Stimulated activated CD4-positive, alpha-beta T cell treated with anti-CD3 and anti-CD28 coated beads, Interleukin-4, amount 100 ng/mL, for 1 hour (primary cell): ENCODE measurements around the gene SPAG9.
"Not testable (repeated sequence)": the region's sequence is repeated elsewhere in the genome, so short reads cannot be mapped to it uniquely, and the experiment has no call there.

ENCODE experiments used
- DNase-seq: peaks from one replicate; pipeline ENCODE4 v3.0.0-alpha.2; 2020

The SPAG9 gene

DNA sequence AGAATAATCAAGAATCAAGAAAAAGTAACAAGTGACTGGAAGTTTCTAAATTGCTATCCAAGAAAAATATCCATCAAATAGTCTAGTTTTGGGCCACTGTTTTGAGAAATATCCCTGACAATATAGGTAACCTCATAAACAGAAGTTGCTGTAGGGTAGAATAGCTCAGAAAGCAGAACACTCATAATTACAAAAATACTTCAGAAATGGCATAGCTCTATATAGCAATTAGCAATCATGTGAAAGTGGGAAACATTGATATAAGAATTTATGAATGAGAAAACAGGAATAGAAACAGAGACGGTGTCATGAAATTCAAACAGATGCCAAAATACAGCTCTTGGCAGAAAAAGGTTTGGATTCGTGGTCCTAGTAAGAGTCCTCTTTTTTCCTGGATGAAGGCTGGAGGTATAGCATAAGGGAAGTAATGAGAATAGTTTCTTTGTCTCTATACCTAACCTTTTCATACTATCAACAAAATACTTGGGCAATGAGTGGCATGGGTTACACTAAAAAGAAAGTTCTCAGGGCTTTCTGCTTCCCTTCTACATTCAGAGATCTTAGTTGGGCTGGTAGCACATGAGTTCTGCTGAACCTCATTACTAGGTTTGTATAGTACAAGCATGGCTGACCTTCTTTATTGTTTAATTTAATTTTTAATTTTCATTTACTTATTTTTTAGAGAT, 33.5 kb downstream of the SPAG9 start:
- DNase-seq = no peak

DNA sequence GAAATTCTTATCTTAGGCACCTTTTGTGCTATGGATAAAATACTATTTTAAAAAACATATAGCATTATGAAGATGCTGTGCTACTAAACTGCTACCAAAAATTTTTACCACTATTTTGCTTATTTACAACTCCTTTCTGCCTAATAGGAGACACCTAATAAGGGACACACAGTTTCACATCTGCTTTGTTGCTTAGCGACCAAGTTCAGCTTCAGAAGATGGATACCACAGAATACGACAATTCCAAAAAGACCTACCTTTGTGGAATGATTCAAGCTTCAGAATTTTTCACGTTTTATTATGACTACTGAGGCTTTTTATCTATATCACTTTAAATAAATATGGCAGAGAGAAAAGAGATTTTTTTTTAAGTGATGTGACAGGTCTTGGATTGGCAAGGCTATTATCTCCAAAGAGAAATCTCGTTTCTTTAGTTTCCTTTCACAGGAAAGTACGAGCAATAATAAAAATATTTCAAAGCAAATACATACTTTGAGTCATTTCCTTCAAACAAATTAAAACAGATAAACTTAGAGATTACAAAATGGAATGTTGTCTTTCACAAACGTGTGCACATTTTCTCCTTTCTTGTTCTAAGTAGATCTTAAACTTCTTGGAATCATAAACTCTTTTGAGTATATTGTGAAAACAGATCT, 35.4 kb downstream of the SPAG9 start:
- no peak for DNase-seq

DNA sequence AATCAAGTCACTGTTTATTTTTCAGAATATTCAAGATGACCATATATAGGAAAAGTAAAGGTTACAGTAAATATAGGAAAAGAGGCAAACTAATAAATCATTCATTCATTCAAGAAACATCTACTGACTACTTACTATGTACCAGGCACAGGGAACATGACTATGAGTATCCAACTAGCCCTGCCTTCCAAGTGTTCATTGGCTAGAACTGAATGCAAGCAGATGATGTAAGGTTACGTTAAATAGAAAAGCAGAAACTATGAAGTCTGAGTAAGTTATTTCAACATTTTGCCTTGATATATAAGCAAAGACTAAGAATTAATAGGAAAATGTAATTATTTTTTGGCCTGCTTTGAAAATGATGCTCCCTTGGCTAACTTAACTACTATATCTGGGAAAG, 36.7 kb downstream of the SPAG9 start:
- DNase-seq = no peak

DNA sequence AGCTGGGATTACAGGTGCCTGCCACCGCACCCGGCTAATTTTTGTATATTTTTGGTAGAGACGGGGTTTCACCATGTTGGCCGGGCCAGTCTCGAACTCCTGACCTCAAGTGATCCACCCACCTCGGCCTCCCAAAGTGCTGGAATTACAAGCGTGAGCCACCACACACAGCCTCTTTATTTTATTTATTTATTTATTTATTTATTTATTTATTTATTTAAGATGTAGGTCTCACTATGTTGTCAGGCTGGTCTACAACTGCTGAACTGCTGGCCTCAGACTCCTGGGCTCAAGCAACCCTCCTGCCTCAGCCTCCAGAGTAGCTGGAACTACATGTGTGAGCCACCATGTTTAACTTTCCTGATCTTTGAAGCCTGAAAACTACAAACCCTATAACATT, 37.3 kb downstream of the SPAG9 start:
- not testable (repeated sequence) for DNase-seq

- DNase-seq = no peak
Observed at GRCh38 chr17:51079049-51079448, 41.6 kb downstream of the SPAG9 start.

GRCh38 chr17:51078009-51078592, 42.6 kb downstream of the SPAG9 start:
- DNase-seq = no peak

DNA sequence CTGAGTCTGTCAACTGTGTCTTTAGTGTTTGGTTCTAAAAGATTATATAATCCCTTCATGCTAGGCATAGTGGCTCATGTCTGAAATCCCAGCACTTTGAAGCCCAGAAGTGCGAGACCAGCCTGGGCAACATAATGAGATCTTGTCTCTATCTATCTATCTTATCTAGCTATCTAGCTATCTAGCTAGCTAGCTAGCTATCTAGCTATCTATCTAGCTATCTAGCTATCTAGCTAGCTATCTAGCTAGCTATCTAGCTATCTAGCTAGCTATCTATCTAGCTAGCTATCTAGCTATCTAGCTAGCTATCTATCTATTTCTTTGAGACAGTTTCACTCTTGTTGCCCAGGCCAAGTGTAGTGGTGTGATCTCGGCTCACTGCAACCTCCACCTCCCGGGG, 43.8 kb downstream of the SPAG9 start:
- DNase-seq = no peak

DNA sequence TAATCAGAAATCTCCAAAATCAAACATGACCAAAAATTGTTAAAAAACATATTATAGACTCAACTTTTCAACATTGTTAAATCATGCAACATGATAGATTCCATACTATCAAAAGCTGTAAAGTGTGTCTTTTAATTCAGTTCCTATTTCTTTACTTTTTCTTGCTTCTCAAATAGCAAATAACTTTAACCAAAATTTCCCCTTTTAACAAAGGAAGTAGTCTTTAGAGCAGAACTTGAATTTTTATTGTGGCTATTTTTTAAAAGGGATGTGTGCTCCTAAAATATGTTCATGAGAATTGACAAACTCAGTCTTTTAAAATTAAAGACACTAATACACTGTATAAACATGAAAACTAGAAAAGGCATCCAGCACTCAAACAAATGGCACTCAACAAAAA, 49.1 kb downstream of the SPAG9 start:
- no peak for DNase-seq

GRCh38 chr17:51065466-51065865, 55.2 kb downstream of the SPAG9 start:
- DNase-seq = no peak

DNA sequence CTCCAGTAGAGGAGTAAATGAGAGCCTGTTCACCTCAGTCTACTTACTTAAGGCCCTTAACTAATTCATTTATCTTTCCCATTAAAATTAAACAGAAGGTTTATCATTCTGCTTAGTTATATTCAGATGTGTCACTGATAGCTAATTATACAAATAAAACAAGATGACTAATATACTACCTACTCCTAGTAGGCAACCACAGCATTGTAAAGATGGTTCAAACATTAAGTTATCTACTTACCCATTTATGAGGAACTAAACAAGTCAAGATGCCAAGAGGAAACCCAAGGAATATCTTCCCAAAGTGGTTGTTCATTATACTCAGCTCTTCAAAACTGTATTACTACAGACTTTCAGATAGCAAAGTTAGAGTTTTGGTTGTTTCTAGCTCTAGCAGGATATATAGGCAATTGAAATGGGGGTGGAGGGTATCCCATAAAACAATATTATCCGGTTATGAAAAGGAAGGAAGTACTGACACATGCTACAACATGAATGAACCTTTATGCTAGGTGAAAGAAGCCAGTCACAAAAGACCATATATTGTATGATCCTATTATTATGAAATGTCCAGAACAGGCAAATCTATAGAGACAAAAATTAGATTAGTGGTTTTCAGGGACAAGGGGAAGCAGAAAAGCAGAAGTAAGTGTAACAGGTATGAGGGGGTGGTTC, 56.5 kb downstream of the SPAG9 start:
- no peak for DNase-seq

- DNase-seq = no peak
Observed at GRCh38 chr17:51060396-51060795, 60.3 kb downstream of the SPAG9 start.

GRCh38 chr17:51059781-51060180, 60.9 kb downstream of the SPAG9 start:
- DNase-seq = no peak

DNA sequence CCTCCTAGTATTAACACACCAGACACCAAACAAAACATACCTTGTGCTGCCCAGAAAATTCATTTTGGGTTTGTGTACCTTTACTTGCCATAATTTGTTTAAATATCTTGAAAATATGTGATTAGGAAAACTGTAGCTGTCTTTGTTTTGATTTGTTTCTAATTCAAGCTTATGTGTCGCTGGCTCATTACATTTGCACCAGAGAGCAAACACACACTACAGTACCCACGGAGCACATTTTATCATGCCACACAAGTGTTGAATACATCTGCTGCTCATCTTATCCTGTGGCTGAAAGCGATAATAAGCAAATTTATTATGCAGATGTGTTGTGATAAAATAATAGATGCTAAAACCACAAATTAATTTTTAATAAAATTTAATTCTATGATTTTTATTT, 63.1 kb downstream of the SPAG9 start:
- no peak for DNase-seq

DNA sequence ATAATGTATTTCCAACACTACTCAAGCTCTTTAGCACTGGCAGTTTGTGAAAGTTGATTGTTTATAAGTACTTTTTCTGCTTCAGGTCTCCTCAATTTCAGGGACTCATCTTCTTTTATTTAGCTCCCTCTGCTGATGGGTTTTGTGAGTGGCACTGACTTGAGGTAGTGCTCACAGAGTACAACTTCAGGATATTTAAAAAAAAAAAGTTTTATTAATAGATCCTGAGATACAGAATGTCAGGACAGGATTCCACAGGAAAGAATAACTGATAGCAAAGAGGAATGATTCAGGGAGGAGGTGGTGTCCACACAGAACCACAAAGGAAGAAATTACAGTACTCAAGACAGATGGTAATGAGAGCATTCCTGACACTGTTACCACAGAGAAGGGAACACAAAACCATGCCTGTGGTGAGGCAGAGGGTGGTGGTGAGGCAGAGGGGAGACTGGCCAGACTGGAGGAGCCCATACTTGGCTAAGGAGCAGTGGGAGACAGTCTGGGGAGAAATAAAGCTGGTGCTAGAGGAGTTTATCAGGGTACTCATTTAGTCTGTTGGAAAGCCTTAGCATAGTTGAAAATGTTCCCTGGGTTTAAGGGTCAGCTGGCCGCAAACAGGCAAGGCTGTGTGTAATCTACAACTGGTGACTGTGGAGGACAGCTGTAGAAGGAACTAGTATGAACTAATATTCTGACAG, 63.7 kb downstream of the SPAG9 start:
- DNase-seq = no peak

DNA sequence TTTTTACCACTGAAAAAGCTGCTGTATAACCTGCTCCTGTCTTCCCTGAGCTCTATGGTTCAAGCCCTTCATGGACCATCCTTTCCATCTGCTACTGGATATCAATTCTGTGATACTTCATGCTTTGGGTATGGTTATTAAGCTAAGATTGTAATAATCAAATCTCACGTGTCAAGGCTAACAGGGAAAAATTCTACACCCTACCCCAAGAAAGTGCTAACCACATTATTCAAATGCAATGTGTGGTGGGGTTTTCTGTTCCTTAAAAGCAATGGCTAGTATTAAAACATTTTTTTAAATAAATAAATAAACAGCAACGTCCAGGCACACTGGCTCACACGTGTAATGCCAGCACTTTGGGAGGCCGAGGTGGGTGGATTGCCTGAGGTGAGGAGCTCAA, 65.9 kb downstream of the SPAG9 start:
- no peak for DNase-seq

DNA sequence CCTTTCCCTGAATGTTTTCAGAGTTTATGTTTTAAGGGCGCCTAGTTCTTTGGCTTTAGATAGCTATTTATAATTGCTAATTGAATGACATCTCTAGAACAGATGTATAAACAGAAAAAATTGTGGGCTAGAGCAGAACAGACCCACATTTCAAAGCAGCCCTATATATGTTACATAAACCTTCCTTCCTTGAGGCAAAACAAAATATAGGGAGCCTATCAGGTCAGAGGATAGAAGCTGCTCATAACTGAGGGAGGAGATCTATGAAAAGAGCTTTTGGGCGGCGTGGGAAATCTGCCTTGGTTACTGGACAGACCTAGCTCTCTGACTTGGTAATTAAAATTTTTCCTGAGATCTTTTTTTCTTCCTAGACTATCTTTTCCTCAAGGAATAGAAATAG, 68.4 kb downstream of the SPAG9 start:
- DNase-seq = no peak

DNA sequence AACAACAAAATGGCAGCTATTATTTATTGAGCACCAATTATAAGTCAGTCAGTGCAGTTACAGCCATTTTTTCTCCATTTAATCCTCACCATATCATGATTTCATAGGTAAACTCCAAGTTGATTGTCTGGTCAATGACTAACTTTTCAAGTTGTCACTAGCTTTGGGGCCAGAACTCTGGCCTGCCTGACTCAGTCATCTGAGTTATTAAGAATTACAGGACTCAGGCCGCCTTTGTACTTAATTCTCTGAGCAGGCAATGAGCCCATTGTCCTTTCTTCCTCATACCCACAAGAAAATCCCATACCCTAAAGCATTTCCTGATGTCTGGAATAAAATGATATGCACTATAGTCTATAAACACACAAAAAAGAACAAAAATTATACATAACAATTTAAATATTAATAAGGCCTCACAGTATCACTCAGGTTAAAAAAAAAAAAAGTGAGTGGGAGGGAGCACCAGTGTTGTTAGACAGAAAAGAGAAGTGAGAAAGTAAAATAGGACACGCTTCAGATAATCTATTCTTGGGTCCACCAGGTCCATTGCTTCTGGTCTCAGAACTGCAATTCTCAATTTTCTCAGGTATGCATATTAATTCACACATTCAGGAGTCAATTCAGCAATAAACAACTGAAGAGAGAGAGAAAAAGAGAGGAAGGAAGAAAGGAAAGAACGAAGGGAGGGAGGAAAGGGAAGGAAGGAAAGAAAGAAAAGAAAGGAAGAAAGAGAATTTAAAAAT, 70.2 kb downstream of the SPAG9 start:
- no peak for DNase-seq

- no peak for DNase-seq
Observed at GRCh38 chr17:51046514-51047384, 73.9 kb downstream of the SPAG9 start.

GRCh38 chr17:51046046-51046445, 74.6 kb downstream of the SPAG9 start:
- DNase-seq = no peak

DNA sequence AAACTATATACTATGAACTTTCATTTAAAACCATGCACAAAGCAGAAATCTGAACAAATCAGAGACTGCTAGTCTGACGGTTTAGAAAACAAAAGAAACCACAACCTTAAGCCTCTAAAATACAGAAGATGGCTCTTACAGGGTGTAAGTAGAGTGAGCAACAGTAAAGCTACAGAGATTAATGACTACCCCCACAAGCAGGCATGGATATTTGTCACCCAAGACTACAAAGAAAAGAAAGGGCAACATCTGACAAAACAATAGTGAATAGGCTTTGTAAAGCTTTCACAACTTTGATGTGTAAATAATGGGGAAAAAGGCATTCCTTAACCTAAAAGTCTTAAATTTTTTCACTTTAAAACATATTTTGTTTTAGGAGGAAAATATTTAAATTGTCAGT, 75.0 kb downstream of the SPAG9 start:
- no peak for DNase-seq

DNA sequence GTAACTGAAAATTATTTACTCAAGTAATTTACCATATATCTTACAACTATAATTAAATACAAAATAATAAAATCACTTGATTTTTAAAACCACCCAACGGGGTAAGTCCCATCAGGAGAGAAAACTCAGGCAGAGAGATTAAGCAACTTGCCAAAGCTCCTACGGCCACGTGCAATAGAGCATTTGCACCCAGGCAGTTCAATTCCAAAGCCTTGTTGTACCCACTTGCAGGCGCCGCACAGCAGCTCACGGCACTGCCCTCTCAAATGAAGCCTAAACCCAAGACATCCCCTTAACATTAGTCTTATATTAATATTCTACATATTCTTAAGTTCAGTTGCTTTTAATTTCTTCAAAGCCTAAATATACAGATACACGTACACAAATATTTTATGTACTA, 75.7 kb downstream of the SPAG9 start:
- DNase-seq = no peak

- no peak for DNase-seq
Observed at GRCh38 chr17:51036084-51036483, 84.6 kb downstream of the SPAG9 start.
